ENCODE results near the gene ZNF316.

- no peak for TF ChIP-seq CTCF (IDR thresholded peaks at IDR 0.05)
- TF ChIP-seq POLR2A (IDR thresholded peaks at IDR 0.05): no peak
Observed at GRCh38 chr7:6648815-6649104, 11.6 kb downstream of the ZNF316 start.
